ENCODE measurements around the gene BMAL1.

The BMAL1 gene

GRCh38 chr11:13301522-13301921 is 23.9 kb downstream of the BMAL1 start (continued):
- TF ChIP-seq CSRNP3 (CRISPR knock-in tag; IDR thresholded peaks at IDR 0.05), result no peak
- no peak for TF ChIP-seq RARB (CRISPR knock-in tag; IDR thresholded peaks at IDR 0.05)

GRCh38 chr11:13302420-13302958 is 24.9 kb downstream of the BMAL1 start:
- TF ChIP-seq GLIS3 (CRISPR knock-in tag; IDR thresholded peaks at IDR 0.05) (no peak), PATZ1 (CRISPR knock-in tag; IDR thresholded peaks at IDR 0.05; ENCODE audit: borderline replicate concordance) (no peak), TCF4 (CRISPR knock-in tag; IDR thresholded peaks at IDR 0.05; ENCODE audit: borderline replicate concordance) (no peak), ZNF8 (CRISPR knock-in tag; IDR thresholded peaks at IDR 0.05) (no peak), ESRRG (CRISPR knock-in tag; IDR thresholded peaks at IDR 0.05) (no peak), CREB5 (CRISPR knock-in tag; IDR thresholded peaks at IDR 0.05; ENCODE audit: low read depth) (no peak), ZNF565 (CRISPR knock-in tag; conservative IDR thresholded peaks at IDR 0.05; ENCODE audit: low read depth) (no peak), POU6F1 (CRISPR knock-in tag; IDR thresholded peaks at IDR 0.05; ENCODE audit: borderline replicate concordance, low read depth) (no peak), OSR1 (CRISPR knock-in tag; IDR thresholded peaks at IDR 0.05) (no peak), ARNTL (CRISPR knock-in tag; IDR thresholded peaks at IDR 0.05; ENCODE audit: borderline replicate concordance, low read depth) (no peak), SNAI2 (CRISPR knock-in tag; IDR thresholded peaks at IDR 0.05) (no peak)
- no peak for ATAC-seq

- no peak for ATAC-seq
- TF ChIP-seq TOX (CRISPR knock-in tag; IDR thresholded peaks at IDR 0.05; ENCODE audit: borderline replicate concordance) (no peak), ZFP30 (CRISPR knock-in tag; IDR thresholded peaks at IDR 0.05) (no peak), RARB (CRISPR knock-in tag; IDR thresholded peaks at IDR 0.05) (no peak), ZNF565 (CRISPR knock-in tag; conservative IDR thresholded peaks at IDR 0.05; ENCODE audit: low read depth) (no peak), ZC3H10 (CRISPR knock-in tag; IDR thresholded peaks at IDR 0.05) (no peak), PPARA (CRISPR knock-in tag; IDR thresholded peaks at IDR 0.05; ENCODE audit: borderline replicate concordance) (no peak), CSRNP3 (CRISPR knock-in tag; IDR thresholded peaks at IDR 0.05) (no peak), CSDC2 (CRISPR knock-in tag; IDR thresholded peaks at IDR 0.05) (no peak), ISL1 (CRISPR knock-in tag; IDR thresholded peaks at IDR 0.05) (no peak), SNAI2 (CRISPR knock-in tag; IDR thresholded peaks at IDR 0.05) (no peak), TCF4 (CRISPR knock-in tag; IDR thresholded peaks at IDR 0.05; ENCODE audit: borderline replicate concordance) (no peak), BACH2 (CRISPR knock-in tag; IDR thresholded peaks at IDR 0.05; ENCODE audit: borderline replicate concordance) (no peak), ZNF70 (CRISPR knock-in tag; IDR thresholded peaks at IDR 0.05) (no peak), TSHZ2 (CRISPR knock-in tag; IDR thresholded peaks at IDR 0.05) (no peak), CREB5 (CRISPR knock-in tag; IDR thresholded peaks at IDR 0.05; ENCODE audit: low read depth) (no peak), GLIS3 (CRISPR knock-in tag; IDR thresholded peaks at IDR 0.05) (no peak), ZFP3 (CRISPR knock-in tag; IDR thresholded peaks at IDR 0.05) (no peak)
These were observed 26.4 kb downstream of the BMAL1 start for GRCh38 chr11:13303668-13304649.
